ENCODE measurements around the gene KIFBP. TPM values are rescaled to one million over a fixed set of nuclear protein-coding genes. Genes with fewer than 3 reads are reported as not detected.

The KIFBP gene
- total RNA-seq, 1 donor from 2014 or later = 54.9 TPM

- intact Hi-C loops (cut with DNase I) = no loop called here
Observed at GRCh38 chr10:69065406-69066361, 77.1 kb downstream of the KIFBP start.

More at GRCh38 chr10:69065406-69066361, 77.1 kb downstream of the KIFBP start:
- DNase-seq (ENCODE audit: low spot score) = no peak

Other genes starting within 250 kb of the KIFBP start
- 0.19 TPM for gene STOX1, start 161.3 kb upstream of the KIFBP start, total RNA-seq
- gene DDX50, start 87.5 kb upstream of the KIFBP start, total RNA-seq = 26.7 TPM
- 31.0 TPM for gene DDX21, start 32.6 kb upstream of the KIFBP start, total RNA-seq
- gene SRGN, start 99.3 kb downstream of the KIFBP start, total RNA-seq = 52.1 TPM
- 31.7 TPM for gene VPS26A, start 135.4 kb downstream of the KIFBP start, total RNA-seq
- gene SUPV3L1, start 191.4 kb downstream of the KIFBP start, total RNA-seq = 30.0 TPM
- not detected for gene HKDC1, start 231.5 kb downstream of the KIFBP start, total RNA-seq